Transverse colon (tissue), 4 donors: ENCODE measurements around the gene CGNL1.

ENCODE experiments used
- EP300 ChIP-seq: sonication (generic); formaldehyde crosslinking; IDR thresholded peaks from one replicate; pipeline ENCODE4 v1.6.1; 2017; ENCODE audit warnings: antibody characterized with exemption, low read depth
- POLR2A ChIP-seq: fragments of 450-650 bp; IDR thresholded peaks from one replicate; pipeline ENCODE4 v1.6.1; 2016; ENCODE audit warnings: antibody characterized with exemption, mild to moderate bottlenecking, moderate library complexity
- POLR2AphosphoS5 ChIP-seq, 3 donors: sonication (generic); formaldehyde crosslinking; IDR thresholded peaks; one replicate each; pipeline ENCODE4 v1.6.1; 2016; ENCODE audit warnings: antibody characterized with exemption in 3 of 3
- TF ChIP-seq, protein P1 (sequence below), 5 experiments: fragments of 200-600 bp in 3 of 5; fragments of 450-650 bp in 2 of 5; sonication (generic) in 3 of 5; IDR thresholded peaks; 1 replicate in 2 of 5; 2 replicates in 3 of 5; pipeline ENCODE4 v1.5.1; 2016 to 2017; ENCODE audit warnings: antibody characterized with exemption in 5 of 5, inconsistent platforms in 3 of 5, mild to moderate bottlenecking in 2 of 5, moderate library complexity in 1 of 5

DNA sequence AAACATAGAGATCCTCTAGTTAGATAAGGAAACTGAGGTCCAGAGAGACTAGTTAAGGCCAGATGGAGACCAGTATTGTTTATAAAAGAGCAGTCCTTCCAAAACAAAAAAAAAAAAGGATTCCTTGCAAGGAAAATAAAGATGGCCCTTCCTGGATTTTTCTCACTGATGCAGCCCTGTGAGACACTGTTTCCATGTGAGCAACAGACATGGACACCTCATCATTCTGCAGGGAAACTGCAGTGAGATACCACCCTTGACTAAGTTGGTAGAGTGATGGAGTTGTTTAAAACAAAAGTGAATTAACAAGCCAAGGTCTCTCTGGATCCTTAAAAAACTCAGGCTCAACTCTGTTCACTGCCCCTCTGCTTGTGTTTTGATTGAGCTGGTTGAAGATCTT is 149.8 kb downstream of the CGNL1 start:
- TF ChIP-seq, protein P1, sequence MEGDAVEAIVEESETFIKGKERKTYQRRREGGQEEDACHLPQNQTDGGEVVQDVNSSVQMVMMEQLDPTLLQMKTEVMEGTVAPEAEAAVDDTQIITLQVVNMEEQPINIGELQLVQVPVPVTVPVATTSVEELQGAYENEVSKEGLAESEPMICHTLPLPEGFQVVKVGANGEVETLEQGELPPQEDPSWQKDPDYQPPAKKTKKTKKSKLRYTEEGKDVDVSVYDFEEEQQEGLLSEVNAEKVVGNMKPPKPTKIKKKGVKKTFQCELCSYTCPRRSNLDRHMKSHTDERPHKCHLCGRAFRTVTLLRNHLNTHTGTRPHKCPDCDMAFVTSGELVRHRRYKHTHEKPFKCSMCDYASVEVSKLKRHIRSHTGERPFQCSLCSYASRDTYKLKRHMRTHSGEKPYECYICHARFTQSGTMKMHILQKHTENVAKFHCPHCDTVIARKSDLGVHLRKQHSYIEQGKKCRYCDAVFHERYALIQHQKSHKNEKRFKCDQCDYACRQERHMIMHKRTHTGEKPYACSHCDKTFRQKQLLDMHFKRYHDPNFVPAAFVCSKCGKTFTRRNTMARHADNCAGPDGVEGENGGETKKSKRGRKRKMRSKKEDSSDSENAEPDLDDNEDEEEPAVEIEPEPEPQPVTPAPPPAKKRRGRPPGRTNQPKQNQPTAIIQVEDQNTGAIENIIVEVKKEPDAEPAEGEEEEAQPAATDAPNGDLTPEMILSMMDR (IDR thresholded peaks at IDR 0.05), result no peak
- TF ChIP-seq POLR2AphosphoS5 (IDR thresholded peaks at IDR 0.05) (no peak), POLR2A (no peak), EP300 (no peak)
